HT-29 (cell line): Measurements from ENCODE around the gene RMI2. TPM values are rescaled to one million over a fixed set of nuclear protein-coding genes. Genes with fewer than 3 reads are reported as not detected.
"Not testable (repeated sequence)": the region's sequence is repeated elsewhere in the genome, so short reads cannot be mapped to it uniquely, and the experiment has no call there.

Experiments
- DNase-seq: peaks from one replicate; pipeline ENCODE4 v3.0.0-alpha.2; 2015; ENCODE audit warnings: low spot score
- total RNA-seq: library from RNA; depleted of rRNA; stranded (reverse); fragments of >200 nt; shearing (Covaris generic); gene quantifications from 2 replicates; pipeline ENCODE4 v1.2.3, GENCODE V29; 2014

The RMI2 gene
- total RNA-seq, 1 experiment from 2014 or later: 20.9 TPM

- no peak for DNase-seq
Observed at GRCh38 chr16:11350921-11351335, 5.7 kb downstream of the RMI2 start.

- no peak for DNase-seq
Observed at GRCh38 chr16:11353158-11353557, 7.9 kb downstream of the RMI2 start.

GRCh38 chr16:11354407-11354732 is 9.1 kb downstream of the RMI2 start:
- DNase-seq: no peak

GRCh38 chr16:11354733-11355574 is 9.7 kb downstream of the RMI2 start:
- DNase-seq: no peak

GRCh38 chr16:11355862-11356261 is 10.6 kb downstream of the RMI2 start:
- no peak for DNase-seq

- peak; percentile 68 for DNase-seq
Observed at GRCh38 chr16:11356573-11357331, 11.5 kb downstream of the RMI2 start.

- no peak for DNase-seq
Observed at GRCh38 chr16:11358531-11358930, 13.3 kb downstream of the RMI2 start.

- DNase-seq: no peak
Observed at GRCh38 chr16:11359370-11359769, 14.1 kb downstream of the RMI2 start.

GRCh38 chr16:11360641-11361373 is 15.5 kb downstream of the RMI2 start:
- DNase-seq: no peak

GRCh38 chr16:11361701-11362451 is 16.6 kb downstream of the RMI2 start:
- DNase-seq: no peak

GRCh38 chr16:11363927-11364258 is 18.6 kb downstream of the RMI2 start:
- no peak for DNase-seq

- DNase-seq: no peak
Observed at GRCh38 chr16:11367483-11367906, 22.2 kb downstream of the RMI2 start.

GRCh38 chr16:11370084-11370931 is 25.0 kb downstream of the RMI2 start:
- DNase-seq: no peak

- not testable (repeated sequence) for DNase-seq
Observed at GRCh38 chr16:11370932-11371279, 25.6 kb downstream of the RMI2 start.

GRCh38 chr16:11372073-11372828 is 27.0 kb downstream of the RMI2 start:
- DNase-seq: no peak

GRCh38 chr16:11372829-11373306 is 27.6 kb downstream of the RMI2 start:
- no peak for DNase-seq

- no peak for DNase-seq
Observed at GRCh38 chr16:11374255-11374654, 29.0 kb downstream of the RMI2 start.

- no peak for DNase-seq
Observed at GRCh38 chr16:11377154-11377553, 31.9 kb downstream of the RMI2 start.

GRCh38 chr16:11378951-11379350 is 33.7 kb downstream of the RMI2 start:
- DNase-seq: not testable (repeated sequence)

- DNase-seq: no peak
Observed at GRCh38 chr16:11379420-11379819, 34.2 kb downstream of the RMI2 start.
